Measurements from ENCODE around the gene ADAMTSL3.

The ADAMTSL3 gene

DNA sequence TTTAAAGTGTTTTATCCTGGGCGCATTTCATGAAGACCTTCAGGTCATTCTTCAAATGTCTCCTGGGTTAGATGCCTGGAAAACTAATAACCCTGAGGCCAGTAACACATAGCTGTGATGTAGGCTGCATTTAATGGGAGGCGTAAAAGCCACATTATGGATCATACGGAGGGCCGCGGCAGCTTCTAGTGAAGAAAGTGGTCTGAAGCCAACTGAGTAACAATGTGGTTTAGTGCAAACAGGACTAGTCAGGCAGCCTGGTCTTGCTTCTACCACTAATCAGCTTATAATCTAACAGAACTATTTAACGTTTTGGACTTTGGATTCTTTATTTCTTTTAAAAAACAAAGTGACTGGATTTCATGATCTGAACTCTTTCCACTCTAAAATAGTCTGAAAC lies 54.4 kb downstream of the ADAMTSL3 start:
- TF ChIP-seq, protein P1, sequence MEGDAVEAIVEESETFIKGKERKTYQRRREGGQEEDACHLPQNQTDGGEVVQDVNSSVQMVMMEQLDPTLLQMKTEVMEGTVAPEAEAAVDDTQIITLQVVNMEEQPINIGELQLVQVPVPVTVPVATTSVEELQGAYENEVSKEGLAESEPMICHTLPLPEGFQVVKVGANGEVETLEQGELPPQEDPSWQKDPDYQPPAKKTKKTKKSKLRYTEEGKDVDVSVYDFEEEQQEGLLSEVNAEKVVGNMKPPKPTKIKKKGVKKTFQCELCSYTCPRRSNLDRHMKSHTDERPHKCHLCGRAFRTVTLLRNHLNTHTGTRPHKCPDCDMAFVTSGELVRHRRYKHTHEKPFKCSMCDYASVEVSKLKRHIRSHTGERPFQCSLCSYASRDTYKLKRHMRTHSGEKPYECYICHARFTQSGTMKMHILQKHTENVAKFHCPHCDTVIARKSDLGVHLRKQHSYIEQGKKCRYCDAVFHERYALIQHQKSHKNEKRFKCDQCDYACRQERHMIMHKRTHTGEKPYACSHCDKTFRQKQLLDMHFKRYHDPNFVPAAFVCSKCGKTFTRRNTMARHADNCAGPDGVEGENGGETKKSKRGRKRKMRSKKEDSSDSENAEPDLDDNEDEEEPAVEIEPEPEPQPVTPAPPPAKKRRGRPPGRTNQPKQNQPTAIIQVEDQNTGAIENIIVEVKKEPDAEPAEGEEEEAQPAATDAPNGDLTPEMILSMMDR (IDR thresholded peaks at IDR 0.05; ENCODE audit: low read depth, low read length, missing control alignments), result no peak
- no peak for DNase-seq (ENCODE audit: extremely low read depth, low read depth)
- H3K4me3 ChIP-seq (replicated peaks; ENCODE audit: low read depth, low read length), result no peak overlapping the region

DNA sequence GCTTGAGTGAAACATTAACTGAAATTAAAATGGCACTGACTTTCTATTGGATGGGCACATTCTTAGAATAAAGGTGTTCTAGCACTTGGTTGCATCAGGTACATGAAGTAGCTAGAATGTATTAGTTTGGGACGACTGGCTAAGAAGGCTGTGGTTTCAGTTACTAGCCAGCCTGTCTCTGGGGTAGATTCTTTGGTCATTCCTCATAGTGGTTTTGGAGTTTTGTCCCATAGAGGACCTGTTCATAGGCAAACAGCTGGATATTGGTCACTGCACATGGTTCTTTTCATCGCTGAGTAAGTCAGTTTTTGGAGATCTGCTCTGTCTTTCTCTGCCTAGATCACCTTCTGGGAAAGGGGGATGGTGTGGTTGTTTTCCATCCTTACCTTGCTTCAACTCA lies 55.3 kb downstream of the ADAMTSL3 start:
- H3K4me3 ChIP-seq (replicated peaks; ENCODE audit: low read depth, low read length), result no peak overlapping the region
- TF ChIP-seq, protein P1 (IDR thresholded peaks at IDR 0.05; ENCODE audit: low read depth, low read length, missing control alignments), result no peak
- no peak for DNase-seq (ENCODE audit: extremely low read depth, low read depth)

DNA sequence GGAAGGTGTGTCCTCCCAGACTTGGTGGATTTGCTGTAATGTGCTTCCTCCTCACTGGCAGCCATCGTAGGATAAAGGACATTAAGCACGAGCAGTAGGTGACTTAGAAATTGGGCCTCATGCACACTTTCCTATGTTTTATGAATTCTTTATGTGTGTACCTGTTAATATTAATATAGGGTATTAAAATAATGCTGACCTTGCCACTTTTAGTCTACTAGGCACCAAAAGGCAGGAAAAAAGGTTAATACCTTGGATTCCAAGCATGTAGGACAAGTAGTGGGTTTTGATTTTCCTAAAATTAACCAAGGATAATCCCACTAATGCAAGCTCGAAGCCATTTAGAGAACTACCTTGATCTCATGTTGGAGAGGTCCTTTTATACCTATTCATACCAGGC lies 55.9 kb downstream of the ADAMTSL3 start:
- no peak for DNase-seq (ENCODE audit: extremely low read depth, low read depth)
- TF ChIP-seq, protein P1 (IDR thresholded peaks at IDR 0.05; ENCODE audit: low read depth, low read length, missing control alignments), result no peak
- H3K4me3 ChIP-seq (replicated peaks; ENCODE audit: low read depth, low read length), result no peak overlapping the region

DNA sequence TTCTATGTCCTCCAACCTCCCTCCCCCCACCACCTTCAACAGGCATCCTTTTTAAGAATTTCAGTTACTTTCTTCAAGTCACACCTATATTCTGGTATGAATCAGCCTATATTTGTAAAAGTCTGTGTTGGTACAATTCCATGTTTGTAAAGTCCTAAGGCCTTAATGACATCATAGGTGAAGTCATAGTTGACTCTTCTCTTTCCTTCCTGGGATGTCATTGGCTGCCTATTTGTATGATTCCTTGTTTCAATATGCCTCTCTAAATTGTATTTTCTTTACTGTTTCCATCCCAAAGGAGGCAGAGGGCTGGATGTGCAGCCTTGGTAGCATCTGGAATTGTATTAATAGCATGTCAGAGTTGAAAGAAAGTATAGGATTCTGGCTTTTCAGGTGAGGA lies 56.5 kb downstream of the ADAMTSL3 start:
- H3K4me3 ChIP-seq (replicated peaks; ENCODE audit: low read depth, low read length), result no peak overlapping the region
- DNase-seq (ENCODE audit: extremely low read depth, low read depth), result no peak
- TF ChIP-seq, protein P1 (IDR thresholded peaks at IDR 0.05; ENCODE audit: low read depth, low read length, missing control alignments), result no peak

DNA sequence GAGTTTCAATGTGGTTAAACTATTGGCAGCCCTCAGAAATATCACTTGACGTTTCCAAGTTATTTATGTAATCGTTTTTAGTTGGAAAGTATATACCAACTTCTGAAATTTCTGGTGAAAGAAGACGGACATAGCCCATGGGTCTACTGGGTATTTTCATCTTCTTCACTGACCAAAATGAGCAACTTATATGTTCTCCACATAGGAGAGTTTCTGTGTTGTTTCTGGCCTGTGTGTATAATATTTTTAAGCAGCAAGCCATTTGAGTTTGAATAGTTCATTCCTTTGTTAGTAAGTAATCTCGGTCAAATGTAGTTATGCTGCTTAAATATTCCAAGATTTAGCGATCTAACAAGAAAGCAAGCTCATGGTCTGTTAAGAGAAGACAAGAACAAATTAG lies 57.3 kb downstream of the ADAMTSL3 start:
- TF ChIP-seq, protein P1 (IDR thresholded peaks at IDR 0.05; ENCODE audit: low read depth, low read length, missing control alignments), result no peak
- DNase-seq (ENCODE audit: extremely low read depth, low read depth), result no peak
- no peak overlapping the region for H3K4me3 ChIP-seq (replicated peaks; ENCODE audit: low read depth, low read length)

DNA sequence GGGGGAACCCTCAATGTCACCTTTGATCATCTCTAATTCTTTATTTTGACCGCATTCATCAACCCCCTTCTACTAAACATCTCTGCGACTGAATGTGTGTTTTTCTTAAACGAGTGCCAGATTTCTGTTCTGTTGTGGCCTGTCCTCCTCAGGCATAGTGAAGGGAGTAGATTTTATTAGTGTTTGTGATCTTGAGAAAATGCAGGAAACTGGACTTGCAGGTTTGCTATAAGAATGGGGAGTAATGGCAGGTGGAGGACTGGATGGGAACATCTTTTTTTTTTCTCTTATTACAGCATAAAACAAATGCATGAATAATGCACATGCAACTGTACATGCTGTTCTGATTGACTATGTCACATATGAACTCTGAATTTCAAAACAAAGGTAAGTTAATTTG lies 59.3 kb downstream of the ADAMTSL3 start:
- DNase-seq (ENCODE audit: extremely low read depth, low read depth), result no peak
- no peak overlapping the region for H3K4me3 ChIP-seq (replicated peaks; ENCODE audit: low read depth, low read length)
- TF ChIP-seq, protein P1 (IDR thresholded peaks at IDR 0.05; ENCODE audit: low read depth, low read length, missing control alignments), result no peak

DNA sequence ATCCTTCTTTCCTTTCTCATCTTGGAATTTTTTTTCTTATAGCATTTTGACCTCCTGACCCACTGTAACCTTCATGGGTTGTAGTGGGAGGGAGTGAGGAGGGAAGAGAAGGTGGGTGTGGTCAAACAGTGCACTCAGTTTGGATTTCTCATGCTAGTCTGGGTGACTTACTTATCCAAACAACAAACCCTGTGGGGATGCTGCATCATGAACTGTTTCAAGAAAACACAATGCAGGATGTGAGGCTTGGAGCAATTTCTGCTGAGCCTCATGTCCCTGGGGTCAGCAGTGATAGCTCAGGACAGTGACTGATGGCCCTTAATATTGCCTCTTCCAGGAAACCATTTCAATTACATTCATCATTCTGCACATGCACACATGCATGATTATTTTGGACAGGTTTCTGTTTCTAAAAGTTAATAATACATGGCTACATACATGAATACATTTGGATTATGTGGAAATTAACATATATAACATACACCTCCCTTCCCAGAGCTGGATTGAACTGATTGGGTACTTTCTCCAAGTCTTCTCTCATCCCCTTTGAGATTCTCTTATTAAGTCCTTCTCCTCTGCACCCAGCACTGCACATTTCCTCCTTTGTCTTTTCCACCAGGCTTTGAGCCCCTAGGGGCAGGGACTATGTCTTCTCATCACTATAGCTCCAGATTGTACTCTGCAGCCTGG lies 61.2 kb downstream of the ADAMTSL3 start:
- DNase-seq (ENCODE audit: extremely low read depth, low read depth), result no peak
- no peak overlapping the region for H3K4me3 ChIP-seq (replicated peaks; ENCODE audit: low read depth, low read length)
- TF ChIP-seq, protein P1 (IDR thresholded peaks at IDR 0.05; ENCODE audit: low read depth, low read length, missing control alignments), result no peak

All from HFF-Myc (cell line).